GM19193 (cell line): Measurements from ENCODE around the gene DLX6.

Source experiments
- POLR2A ChIP-seq: IDR thresholded peaks from 4 replicates; pipeline ENCODE4 v1.6.1; 2011; ENCODE audit not compliant: insufficient read depth, insufficient read length; ENCODE audit errors: extremely low read depth

DLX6 gene

DNA sequence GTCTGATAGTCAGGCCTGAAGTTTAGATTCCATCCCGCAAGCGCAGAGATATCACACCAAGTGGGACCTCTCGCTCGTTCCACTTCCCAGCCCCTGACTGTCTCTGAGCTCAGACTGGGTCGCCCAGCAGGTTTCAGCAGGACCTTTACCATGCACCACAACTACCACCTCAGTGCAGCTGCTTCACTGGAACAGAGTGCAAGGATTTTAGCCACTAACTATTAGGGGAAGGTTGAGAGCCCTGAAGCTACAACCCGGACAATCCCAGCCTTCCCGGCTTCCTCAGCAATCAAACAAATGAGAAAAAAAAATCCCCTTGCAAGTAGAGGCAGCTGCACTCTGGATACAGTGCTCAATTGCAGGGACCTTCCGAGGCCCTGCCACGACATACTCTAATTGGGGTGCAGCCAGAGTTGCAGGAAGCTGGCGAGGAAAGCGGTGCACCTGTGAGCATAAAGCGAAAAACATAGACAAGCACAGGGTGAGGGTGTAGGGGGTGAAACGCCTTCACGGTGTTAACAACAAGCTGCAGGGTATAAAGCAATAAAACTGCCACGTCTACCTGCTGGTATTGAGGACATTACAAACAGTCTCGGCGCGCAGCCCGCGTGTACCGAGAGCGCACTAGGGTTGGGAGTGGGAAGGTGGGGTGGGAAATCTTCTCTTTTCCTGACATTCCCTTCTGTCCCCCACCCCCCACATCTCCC, 2.6 kb upstream of the DLX6 start:
- no peak for TF ChIP-seq POLR2A

GRCh38 chr7:97003262-97004246, 1.8 kb upstream of the DLX6 start:
- TF ChIP-seq POLR2A = no peak

GRCh38 chr7:97004247-97005182, 838 bp upstream of the DLX6 start:
- TF ChIP-seq POLR2A = no peak

- no peak for TF ChIP-seq POLR2A
Observed at GRCh38 chr7:97006055-97006815, 882 bp downstream of the DLX6 start.

DNA sequence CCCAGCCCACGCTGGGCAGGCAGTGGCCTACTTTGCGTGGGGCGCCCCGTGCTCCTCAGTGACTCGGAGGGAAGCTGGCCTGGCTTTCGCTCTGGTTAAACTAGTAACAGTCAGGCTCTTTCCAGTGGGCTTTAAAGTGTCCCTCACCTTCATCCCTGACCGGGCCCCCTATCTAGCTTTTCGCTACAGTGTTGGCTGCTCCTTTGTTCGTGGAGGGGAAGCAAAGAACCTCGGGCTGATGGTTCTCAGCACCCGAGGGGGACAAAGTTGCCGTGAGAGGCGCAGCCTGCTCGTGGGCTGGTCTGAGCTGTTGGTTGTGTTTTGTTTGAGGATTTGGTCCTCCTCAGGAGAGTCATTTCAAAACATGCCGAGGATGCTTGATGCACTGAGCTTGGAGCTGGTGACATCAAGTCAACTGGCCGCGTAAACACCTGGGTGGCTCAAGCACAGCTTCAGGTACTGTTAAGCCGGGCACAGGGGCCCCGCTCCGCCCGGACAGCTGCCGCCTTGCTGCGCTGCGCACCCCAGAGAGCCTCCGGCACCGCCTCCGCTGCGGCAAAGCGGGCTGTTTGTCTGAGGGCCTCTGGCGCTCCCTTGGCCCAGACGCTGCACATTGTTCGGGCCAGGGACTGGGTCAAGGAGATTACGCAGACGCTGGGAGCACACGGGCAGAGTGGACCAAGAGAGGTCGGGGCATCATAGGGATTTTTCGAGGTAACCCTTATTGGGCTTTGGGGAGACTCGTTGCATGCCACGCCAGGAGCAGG, 1.6 kb downstream of the DLX6 start:
- no peak for TF ChIP-seq POLR2A

DNA sequence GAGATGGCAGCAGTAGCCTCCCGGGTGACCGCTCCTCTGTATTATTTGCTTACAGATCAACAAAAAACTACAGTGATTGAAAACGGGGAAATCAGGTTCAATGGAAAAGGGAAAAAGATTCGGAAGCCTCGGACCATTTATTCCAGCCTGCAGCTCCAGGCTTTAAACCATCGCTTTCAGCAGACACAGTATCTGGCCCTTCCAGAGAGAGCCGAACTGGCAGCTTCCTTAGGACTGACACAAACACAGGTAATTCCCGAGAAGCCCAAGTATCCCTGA, 2.2 kb downstream of the DLX6 start:
- TF ChIP-seq POLR2A = no peak

DNA sequence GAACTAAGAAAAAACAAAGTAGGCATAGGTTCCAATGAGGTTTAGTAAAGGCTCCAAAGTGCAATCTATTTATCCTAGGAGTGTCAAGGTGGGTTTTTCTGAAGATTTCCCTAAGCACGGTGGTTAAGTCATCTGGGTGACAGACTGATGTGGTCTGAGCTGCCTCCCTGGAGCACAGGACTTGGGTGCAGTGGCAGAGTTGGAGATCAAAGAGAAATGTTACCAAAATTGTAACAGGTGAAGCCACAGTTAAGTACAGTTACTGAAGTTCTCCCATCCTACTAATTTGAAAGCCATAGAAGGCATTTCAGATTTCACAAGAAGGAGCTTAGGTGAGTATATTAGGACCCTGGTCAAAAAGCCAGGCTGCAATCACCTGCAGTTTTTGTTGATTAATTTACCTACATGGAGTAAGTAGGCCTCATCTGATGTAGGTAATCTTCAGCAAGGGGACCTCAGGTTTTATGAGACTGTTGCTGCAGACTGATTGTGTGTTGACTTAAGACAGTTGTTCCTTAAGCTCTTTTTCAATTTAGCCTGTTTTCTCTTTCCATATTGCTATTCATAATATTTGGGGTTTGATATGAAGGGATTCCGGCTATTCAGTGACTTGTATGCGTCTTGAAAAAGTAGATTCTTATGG, 3.0 kb downstream of the DLX6 start:
- no peak for TF ChIP-seq POLR2A

DNA sequence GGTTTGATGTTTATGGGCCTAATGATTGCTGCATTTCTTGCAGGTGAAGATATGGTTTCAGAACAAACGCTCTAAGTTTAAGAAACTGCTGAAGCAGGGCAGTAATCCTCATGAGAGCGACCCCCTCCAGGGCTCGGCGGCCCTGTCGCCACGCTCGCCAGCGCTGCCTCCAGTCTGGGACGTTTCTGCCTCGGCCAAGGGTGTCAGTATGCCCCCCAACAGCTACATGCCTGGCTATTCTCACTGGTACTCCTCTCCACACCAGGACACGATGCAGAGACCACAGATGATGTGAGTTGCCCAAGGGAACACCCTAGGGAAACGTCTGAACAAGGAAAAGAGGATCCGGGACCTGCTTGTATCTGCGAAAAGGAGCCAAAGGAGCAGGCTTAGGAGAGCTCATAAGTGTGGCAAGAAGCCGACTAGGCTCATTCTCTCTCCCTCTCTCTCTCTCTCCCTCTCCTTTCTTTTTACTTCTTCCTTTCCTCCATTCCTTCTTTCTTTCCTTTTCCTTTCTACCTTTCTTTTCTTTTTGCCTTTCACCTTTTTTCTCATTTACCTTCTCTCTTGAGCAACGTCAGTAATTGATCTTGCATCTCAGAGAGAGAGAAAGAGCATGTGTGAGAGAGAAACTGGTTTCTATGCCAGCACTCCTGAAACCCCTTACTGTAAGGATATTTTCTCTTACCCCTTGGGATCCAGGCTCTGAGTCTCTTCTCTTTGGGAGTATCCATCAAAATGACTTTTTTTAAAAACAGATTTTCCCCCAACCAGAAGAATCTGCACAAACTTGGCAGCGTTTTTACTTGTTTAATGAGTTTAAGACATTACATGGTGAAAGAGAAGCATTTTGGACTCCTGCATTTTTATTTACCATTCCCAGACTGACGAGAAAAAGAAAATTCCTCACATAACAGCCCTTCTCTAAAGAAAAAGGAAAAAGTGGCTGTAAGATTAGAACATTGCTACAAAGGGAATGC, 4.7 kb downstream of the DLX6 start:
- TF ChIP-seq POLR2A = no peak

GRCh38 chr7:97011104-97011503, 5.8 kb downstream of the DLX6 start:
- no peak for TF ChIP-seq POLR2A

DNA sequence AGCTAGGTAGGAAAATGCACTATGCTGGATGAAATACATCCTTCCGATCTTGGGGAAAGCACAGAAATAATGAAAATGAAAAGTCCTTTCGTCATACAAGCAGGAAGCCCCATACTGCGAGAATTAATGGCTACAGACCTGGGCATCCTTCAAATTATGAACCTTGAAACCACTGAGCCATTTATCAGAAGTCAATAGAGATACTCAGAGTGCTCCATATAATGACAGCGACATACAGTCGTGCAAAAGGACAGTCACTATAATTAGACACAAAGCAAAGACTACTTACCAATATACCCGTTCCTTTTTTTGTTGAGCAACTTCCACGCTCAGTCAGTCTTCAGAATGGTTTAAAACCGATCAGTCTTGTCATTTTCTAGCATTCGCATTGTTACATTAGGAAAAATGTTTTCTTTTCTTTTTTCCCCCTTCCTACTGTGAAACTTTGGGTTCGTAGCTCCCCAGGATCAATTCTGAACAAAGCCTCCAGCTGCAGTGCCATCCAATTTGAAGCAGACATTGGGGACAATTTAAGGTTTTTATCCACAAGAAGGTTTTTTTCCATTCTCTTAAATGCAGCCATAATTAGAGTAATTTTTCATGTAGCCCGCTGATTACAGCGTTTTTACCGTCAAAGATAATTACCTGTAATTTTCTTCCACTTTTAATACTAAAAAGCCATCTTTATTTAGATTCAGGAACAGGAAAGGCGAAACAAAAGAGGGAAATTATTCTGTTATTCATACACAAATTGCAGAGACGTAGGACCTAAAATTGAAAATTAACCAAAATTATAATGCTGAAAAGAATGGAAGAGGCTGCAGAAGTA, 6.4 kb downstream of the DLX6 start:
- no peak for TF ChIP-seq POLR2A
